MM.1S (cell line): ENCODE data around the gene TSPAN17.

Experiments used
- DNase-seq: peaks from one replicate; pipeline ENCODE4 v3.0.0-alpha.2; 2015
- H2AFZ ChIP-seq: fragments of 300-600 bp; sonication (generic); 2 replicates; pipeline ENCODE4 v1.6.0; 2016; ENCODE audit warnings: antibody characterized with exemption, low read length
- H3F3A ChIP-seq: fragments of 300-600 bp; sonication (generic); 2 replicates; pipeline ENCODE4 v1.6.1; 2016; ENCODE audit warnings: mild to moderate bottlenecking, antibody characterized with exemption, low read length, moderate library complexity, mixed read lengths; ENCODE audit not compliant: insufficient read depth
- H3K27ac ChIP-seq: fragments of 300-600 bp; sonication (generic); 2 replicates; pipeline ENCODE4 v1.5.1; 2016; ENCODE audit warnings: mild to moderate bottlenecking, low read length
- H3K27me3 ChIP-seq: fragments of 300-600 bp; sonication (generic); replicated peaks from 2 replicates; pipeline ENCODE4 v1.6.0; 2016; ENCODE audit warnings: low read length; ENCODE audit not compliant: insufficient read depth
- H3K36me3 ChIP-seq: fragments of 300-600 bp; sonication (generic); replicated peaks from 2 replicates; pipeline ENCODE4 v1.6.1; 2016; ENCODE audit warnings: mild to moderate bottlenecking, low read length, mixed read lengths; ENCODE audit not compliant: insufficient read depth
- H3K4me1 ChIP-seq: fragments of 300-600 bp; sonication (generic); 2 replicates; pipeline ENCODE4 v1.6.1; 2016; ENCODE audit warnings: low read length, mixed read lengths
- H3K4me2 ChIP-seq: fragments of 300-600 bp; sonication (generic); 2 replicates; pipeline ENCODE4 v1.6.0; 2016; ENCODE audit warnings: low read depth, low read length
- H3K4me3 ChIP-seq: fragments of 300-600 bp; sonication (generic); 2 replicates; pipeline ENCODE4 v1.5.1; 2016; ENCODE audit warnings: low read length, mixed read lengths
- H3K79me2 ChIP-seq: fragments of 300-600 bp; sonication (generic); 2 replicates; pipeline ENCODE4 v1.6.1; 2016; ENCODE audit warnings: mixed run types, low read length, mixed read lengths
- H3K9ac ChIP-seq: fragments of 300-600 bp; sonication (generic); 2 replicates; pipeline ENCODE4 v1.6.1; 2016; ENCODE audit warnings: low read length, mixed read lengths
- H3K9me2 ChIP-seq: fragments of 300-600 bp; sonication (generic); replicated peaks from 2 replicates; pipeline ENCODE4 v1.6.1; 2016; ENCODE audit warnings: mild to moderate bottlenecking, low read length, mixed read lengths; ENCODE audit not compliant: insufficient read depth
- H3K9me3 ChIP-seq: fragments of 300-600 bp; sonication (generic); replicated peaks from 2 replicates; pipeline ENCODE4 v1.6.1; 2016; ENCODE audit warnings: mild to moderate bottlenecking, low read length, mixed read lengths; ENCODE audit not compliant: insufficient read depth
- H4K20me1 ChIP-seq: fragments of 300-600 bp; sonication (generic); 2 replicates; pipeline ENCODE4 v1.6.1; 2016; ENCODE audit warnings: mild to moderate bottlenecking, low read length, moderate library complexity, mixed read lengths; ENCODE audit not compliant: insufficient read depth
- EZH2 ChIP-seq: fragments of 300-600 bp; sonication (generic); optimal IDR thresholded peaks from 2 replicates; pipeline ENCODE3; 2017; ENCODE audit warnings: low read depth, mild to moderate bottlenecking, antibody characterized with exemption, low read length, mixed read lengths
- EZH2phosphoT487 ChIP-seq: fragments of 300-600 bp; sonication (generic); IDR thresholded peaks from 2 replicates; pipeline ENCODE4 v1.6.1; 2018; ENCODE audit warnings: antibody characterized with exemption, low read length
- TF ChIP-seq, protein P1 (sequence below): fragments of 300-600 bp; sonication (generic); IDR thresholded peaks from 2 replicates; pipeline ENCODE4 v1.5.1; 2016; ENCODE audit warnings: antibody characterized with exemption, low read length, mixed read lengths

TSPAN17 gene

DNA sequence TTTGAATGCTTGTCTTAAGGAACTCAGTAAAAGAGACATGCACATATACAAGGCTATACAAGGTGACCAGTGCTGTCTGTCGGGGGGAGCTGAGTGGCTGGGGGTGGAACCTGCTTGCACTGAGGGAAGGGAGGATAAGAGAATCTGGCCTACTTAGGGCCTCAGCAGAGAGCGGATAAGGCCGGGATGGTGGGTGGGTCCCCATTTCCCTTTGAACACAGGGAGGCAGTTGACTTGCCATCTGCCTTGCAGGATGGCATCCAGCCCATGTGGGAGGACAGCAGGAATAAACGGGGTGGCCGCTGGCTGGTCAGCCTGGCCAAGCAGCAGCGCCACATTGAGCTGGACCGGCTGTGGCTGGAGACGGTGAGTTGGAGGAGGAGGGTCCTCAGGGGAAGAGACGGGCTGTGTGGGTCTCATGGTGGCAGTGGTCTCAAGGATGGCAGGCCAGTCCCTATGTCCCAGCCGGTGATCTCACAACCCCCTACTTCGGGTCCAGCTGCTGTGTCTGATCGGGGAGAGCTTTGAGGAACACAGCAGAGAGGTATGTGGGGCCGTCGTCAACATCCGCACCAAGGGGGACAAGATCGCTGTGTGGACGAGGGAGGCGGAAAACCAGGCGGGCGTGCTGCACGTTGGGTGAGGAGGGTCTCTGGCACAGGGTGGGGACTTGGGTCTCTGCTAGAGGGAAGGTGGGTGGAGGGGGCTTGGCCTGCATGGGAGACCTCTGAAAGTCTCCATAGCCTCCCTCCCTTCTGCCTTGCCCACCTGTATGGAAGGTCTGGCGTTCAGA is 2.2 kb upstream of the TSPAN17 start:
- Histone ChIP-seq H3K4me2 (no peak overlapping the region), H3K36me3 (no peaks in the 10 kb centered on the region), H3K79me2 (peaks cover 13% of the 10 kb centered on the region), H3K9ac (no peak overlapping the region), H3K9me3 (no peaks in the 10 kb centered on the region), H3F3A (no peaks in the 10 kb centered on the region), H2AFZ (no peak overlapping the region), H4K20me1 (no peaks in the 10 kb centered on the region), H3K27me3 (no peaks in the 10 kb centered on the region), H3K4me1 (peaks cover 19% of the 10 kb centered on the region), H3K4me3 (no peak overlapping the region), H3K27ac (no peak overlapping the region), H3K9me2 (no peaks in the 10 kb centered on the region)
- TF ChIP-seq EZH2, result no peak
- TF ChIP-seq, protein P1, sequence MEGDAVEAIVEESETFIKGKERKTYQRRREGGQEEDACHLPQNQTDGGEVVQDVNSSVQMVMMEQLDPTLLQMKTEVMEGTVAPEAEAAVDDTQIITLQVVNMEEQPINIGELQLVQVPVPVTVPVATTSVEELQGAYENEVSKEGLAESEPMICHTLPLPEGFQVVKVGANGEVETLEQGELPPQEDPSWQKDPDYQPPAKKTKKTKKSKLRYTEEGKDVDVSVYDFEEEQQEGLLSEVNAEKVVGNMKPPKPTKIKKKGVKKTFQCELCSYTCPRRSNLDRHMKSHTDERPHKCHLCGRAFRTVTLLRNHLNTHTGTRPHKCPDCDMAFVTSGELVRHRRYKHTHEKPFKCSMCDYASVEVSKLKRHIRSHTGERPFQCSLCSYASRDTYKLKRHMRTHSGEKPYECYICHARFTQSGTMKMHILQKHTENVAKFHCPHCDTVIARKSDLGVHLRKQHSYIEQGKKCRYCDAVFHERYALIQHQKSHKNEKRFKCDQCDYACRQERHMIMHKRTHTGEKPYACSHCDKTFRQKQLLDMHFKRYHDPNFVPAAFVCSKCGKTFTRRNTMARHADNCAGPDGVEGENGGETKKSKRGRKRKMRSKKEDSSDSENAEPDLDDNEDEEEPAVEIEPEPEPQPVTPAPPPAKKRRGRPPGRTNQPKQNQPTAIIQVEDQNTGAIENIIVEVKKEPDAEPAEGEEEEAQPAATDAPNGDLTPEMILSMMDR, result no peak
- TF ChIP-seq EZH2phosphoT487, result no peak
- no peak for DNase-seq

DNA sequence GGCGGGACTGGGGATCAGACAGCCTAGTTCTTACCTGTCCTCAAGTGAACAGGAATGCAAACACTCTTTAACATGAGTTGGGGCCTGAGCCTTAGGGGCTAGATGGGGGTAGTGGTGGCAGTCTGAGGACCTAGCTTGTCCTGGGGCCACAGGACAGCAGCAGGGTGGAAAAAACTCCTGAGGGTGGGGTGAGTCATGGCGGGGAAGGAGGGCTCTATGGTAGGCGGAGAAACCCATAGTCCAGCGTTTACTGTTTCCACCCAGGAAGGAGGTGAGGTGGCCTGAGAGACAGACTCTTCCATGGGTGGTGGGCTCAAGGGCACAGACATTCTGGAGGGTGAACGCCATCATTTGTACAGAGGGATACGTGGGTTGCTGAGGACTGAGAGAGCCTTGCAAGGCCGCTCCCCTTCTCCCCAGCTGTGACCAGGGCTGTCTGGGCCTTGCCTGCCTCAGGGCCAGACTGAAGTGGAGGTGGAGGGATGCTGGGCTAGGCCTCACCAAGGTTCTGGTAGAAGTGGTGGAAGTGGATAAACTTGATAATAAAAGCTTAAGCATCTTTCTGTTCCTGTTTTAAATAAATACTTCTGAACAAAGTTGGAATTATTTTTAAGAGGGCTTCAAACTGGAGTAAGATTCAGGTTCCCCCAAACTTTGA is 1.1 kb upstream of the TSPAN17 start:
- Histone ChIP-seq H2AFZ (peak overlapping the region; percentile 92), H3F3A (no peaks in the 10 kb centered on the region), H3K9me3 (no peaks in the 10 kb centered on the region), H3K36me3 (no peaks in the 10 kb centered on the region), H4K20me1 (no peaks in the 10 kb centered on the region), H3K9ac (peak overlapping the region; percentile 50; the same call in 1 of the 2 replicates), H3K4me1 (peaks cover 19% of the 10 kb centered on the region), H3K4me3 (peak overlapping the region; percentile 54), H3K79me2 (peaks cover 13% of the 10 kb centered on the region), H3K27me3 (no peaks in the 10 kb centered on the region), H3K4me2 (peak overlapping the region; percentile 86), H3K27ac (no peak overlapping the region), H3K9me2 (no peaks in the 10 kb centered on the region)
- TF ChIP-seq EZH2, result no peak
- TF ChIP-seq EZH2phosphoT487, result no peak
- TF ChIP-seq, protein P1, result no peak
- no peak for DNase-seq

DNA sequence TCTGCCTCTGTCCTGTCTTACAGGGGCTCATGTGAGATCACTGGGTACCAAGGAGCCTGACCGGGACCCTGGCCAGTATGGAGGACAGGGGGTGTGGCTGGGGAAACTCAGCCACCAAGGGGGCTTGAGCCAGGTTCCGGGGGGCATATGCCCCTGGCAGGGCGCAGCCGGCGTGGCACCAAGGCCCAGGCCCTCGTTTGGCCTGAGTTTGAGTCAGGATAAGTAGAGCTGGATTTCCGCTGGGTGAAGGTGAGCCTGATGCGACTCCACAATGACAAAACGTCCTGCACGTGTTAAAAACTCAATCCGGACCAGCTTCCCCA is 616 bp upstream of the TSPAN17 start:
- Histone ChIP-seq H4K20me1 (no peaks in the 10 kb centered on the region), H3K27ac (no peak overlapping the region), H3F3A (no peaks in the 10 kb centered on the region), H3K4me1 (peaks cover 19% of the 10 kb centered on the region), H3K79me2 (peaks cover 13% of the 10 kb centered on the region), H3K36me3 (no peaks in the 10 kb centered on the region), H3K27me3 (no peaks in the 10 kb centered on the region), H2AFZ (peak overlapping the region; percentile 92), H3K4me2 (peak overlapping the region; percentile 86), H3K4me3 (peak overlapping the region; percentile 54), H3K9ac (peak overlapping the region; percentile 50), H3K9me2 (no peaks in the 10 kb centered on the region), H3K9me3 (no peaks in the 10 kb centered on the region)
- no peak for DNase-seq
- TF ChIP-seq EZH2phosphoT487, result no peak
- TF ChIP-seq, protein P1, result no peak
- TF ChIP-seq EZH2, result no peak
